ENCODE results near the gene ENTPD6. TPM values are rescaled to one million over a fixed set of nuclear protein-coding genes. Genes with fewer than 3 reads are reported as not detected.

ENTPD6 gene
- total RNA-seq, 1 donor from 2014 or later = 73.4 TPM

GRCh38 chr20:25247518-25247955 is 52.0 kb downstream of the ENTPD6 start:
- H3K4me3 Mint-ChIP-seq = peak overlapping the region; percentile 89
- peaks cover 17% of the 10 kb centered on the region for H3K27me3 Mint-ChIP-seq (ENCODE audit: low read depth)
- no peak for DNase-seq (ENCODE audit: low read depth, low spot score)
- peaks cover 50% of the 10 kb centered on the region for H3K4me1 Mint-ChIP-seq
- H3K36me3 Mint-ChIP-seq (ENCODE audit: low read depth) = no peaks in the 10 kb centered on the region
- no peaks in the 10 kb centered on the region for H3K9me3 Mint-ChIP-seq
- no peak overlapping the region for H3K27ac Mint-ChIP-seq (ENCODE audit: unreplicated experiment)
- no peak for TF ChIP-seq CTCF (conservative IDR thresholded peaks at IDR 0.05)

GRCh38 chr20:25247956-25248785 is 52.7 kb downstream of the ENTPD6 start, which contains the start of gene PYGB:
PYGB (plus strand) TSS chr20:25248085; CDS start chr20:25248179, 94 bp downstream.
- TF ChIP-seq CTCF (conservative IDR thresholded peaks at IDR 0.05) = no peak
- H3K36me3 Mint-ChIP-seq (ENCODE audit: low read depth) = no peaks in the 10 kb centered on the region
- peak; percentile 68 for DNase-seq (ENCODE audit: low read depth, low spot score)
- no peaks in the 10 kb centered on the region for H3K9me3 Mint-ChIP-seq
- peaks cover 56% of the 10 kb centered on the region for H3K4me1 Mint-ChIP-seq
- H3K27ac Mint-ChIP-seq (ENCODE audit: unreplicated experiment) = peak within 1 kb of the TSS; percentile 95
- peaks cover 17% of the 10 kb centered on the region for H3K27me3 Mint-ChIP-seq (ENCODE audit: low read depth)
- peak within 1 kb of the TSS; percentile 96 for H3K4me3 Mint-ChIP-seq

- peaks cover 17% of the 10 kb centered on the region for H3K27me3 Mint-ChIP-seq (ENCODE audit: low read depth)
- H3K36me3 Mint-ChIP-seq (ENCODE audit: low read depth) = no peaks in the 10 kb centered on the region
- peaks cover 60% of the 10 kb centered on the region for H3K4me1 Mint-ChIP-seq
- DNase-seq (ENCODE audit: low read depth, low spot score) = no peak
- no peak for TF ChIP-seq CTCF (conservative IDR thresholded peaks at IDR 0.05)
- H3K4me3 Mint-ChIP-seq = peak overlapping the region; percentile 96
- no peaks in the 10 kb centered on the region for H3K9me3 Mint-ChIP-seq
- peak overlapping the region; percentile 90 for H3K27ac Mint-ChIP-seq (ENCODE audit: unreplicated experiment)
Observed at GRCh38 chr20:25248786-25249172, 53.3 kb downstream of the ENTPD6 start.

- peak overlapping the region; percentile 90 for H3K27ac Mint-ChIP-seq (ENCODE audit: unreplicated experiment)
- no peak for DNase-seq (ENCODE audit: low read depth, low spot score)
- no peaks in the 10 kb centered on the region for H3K36me3 Mint-ChIP-seq (ENCODE audit: low read depth)
- H3K9me3 Mint-ChIP-seq = no peaks in the 10 kb centered on the region
- H3K27me3 Mint-ChIP-seq (ENCODE audit: low read depth) = peaks cover 17% of the 10 kb centered on the region
- no peak for TF ChIP-seq CTCF (conservative IDR thresholded peaks at IDR 0.05)
- H3K4me1 Mint-ChIP-seq = peaks cover 63% of the 10 kb centered on the region
- peak overlapping the region; percentile 96 for H3K4me3 Mint-ChIP-seq
Observed at GRCh38 chr20:25249198-25249931, 53.9 kb downstream of the ENTPD6 start.

- no peaks in the 10 kb centered on the region for H3K9me3 Mint-ChIP-seq
- no peak for DNase-seq (ENCODE audit: low read depth, low spot score)
- H3K4me1 Mint-ChIP-seq = peaks cover 63% of the 10 kb centered on the region
- peaks cover 12% of the 10 kb centered on the region for H3K27me3 Mint-ChIP-seq (ENCODE audit: low read depth)
- H3K4me3 Mint-ChIP-seq = peak overlapping the region; percentile 96
- no peak for TF ChIP-seq CTCF (conservative IDR thresholded peaks at IDR 0.05)
- H3K36me3 Mint-ChIP-seq (ENCODE audit: low read depth) = no peaks in the 10 kb centered on the region
- no peak overlapping the region for H3K27ac Mint-ChIP-seq (ENCODE audit: unreplicated experiment)
Observed at GRCh38 chr20:25250508-25250907, 55.0 kb downstream of the ENTPD6 start.
